Muscle of leg (tissue), 11 donors: Measurements from ENCODE around the gene EXOG. TPM values are rescaled to one million over a fixed set of nuclear protein-coding genes. Genes with fewer than 3 reads are reported as not detected.

ENCODE experiments used
- DNase-seq: peaks from one replicate; pipeline ENCODE4 v3.0.0; 2013
- H3K27ac ChIP-seq: one replicate; pipeline ENCODE4 v1.5.1; 2013; ENCODE audit warnings: mild to moderate bottlenecking, low read length, control low read depth
- H3K27me3 ChIP-seq: one replicate; pipeline ENCODE4 v1.6.1; 2013; ENCODE audit warnings: low read length; ENCODE audit not compliant: control insufficient read depth, insufficient read depth
- H3K36me3 ChIP-seq: one replicate; pipeline ENCODE4 v1.6.1; 2013; ENCODE audit warnings: low read length; ENCODE audit not compliant: control insufficient read depth, insufficient read depth
- H3K4me1 ChIP-seq: one replicate; pipeline ENCODE4 v1.6.1; 2013; ENCODE audit warnings: low read length; ENCODE audit not compliant: control insufficient read depth, insufficient read depth
- H3K4me3 ChIP-seq: one replicate; pipeline ENCODE4 v1.5.1; 2013; ENCODE audit warnings: low read length, control low read depth
- H3K9me3 ChIP-seq: replicated peaks from 2 replicates; pipeline ENCODE4 v1.6.1; 2013; ENCODE audit warnings: low read depth, low read length; ENCODE audit not compliant: control insufficient read depth
- WGBS: methylation state at CpG from one replicate; pipeline ENCODE4 v1.1.5; 2013; ENCODE audit warnings: missing lambda C conversion rate; ENCODE audit not compliant: insufficient coverage; 5-methylcytosine and 5-hydroxymethylcytosine counted together
- polyA plus RNA-seq, 8 donors: library from polyadenylated mRNA; unstranded; fragments of 120-200 nt; gene quantifications; one replicate each; pipeline versions ENCODE4 v1.2.1 to v1.2.3, GENCODE V29; 2013; ENCODE audit warnings: inconsistent platforms in 1 of 8, low replicate concordance in 1 of 8; ENCODE audit not compliant: insufficient read length in 8 of 8, insufficient read depth in 1 of 8
- total RNA-seq: library from RNA; stranded (reverse); fragments of 120-200 nt; gene quantifications from one replicate; pipeline ENCODE4 v1.2.4, GENCODE V29; 2013

EXOG gene
- total and polyA plus RNA-seq, 9 donors, result 11.0 to 24.1 (median 15.6) TPM

DNA sequence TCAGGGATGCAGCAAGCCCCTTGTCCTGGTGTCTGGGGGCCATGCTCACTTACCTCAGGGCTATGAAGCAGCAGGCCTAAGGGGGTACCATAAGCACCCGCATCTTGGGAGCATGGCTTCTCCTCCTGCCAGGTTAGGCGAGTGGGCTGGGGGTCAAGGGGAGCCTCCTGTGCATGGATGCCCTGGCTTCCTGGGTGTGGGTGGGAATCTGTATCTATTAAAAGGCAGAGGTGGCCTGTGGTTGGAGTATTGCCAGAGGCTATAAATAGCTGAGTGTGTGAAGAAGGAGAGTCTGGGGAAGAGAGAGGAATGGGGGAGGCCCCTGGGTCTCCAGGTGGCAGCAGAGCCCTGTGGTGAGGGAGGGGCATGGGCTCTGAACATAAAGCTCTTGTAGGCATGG lies 22.9 kb upstream of the EXOG start:
- Histone ChIP-seq H3K4me1 (peaks cover 38% of the 10 kb centered on the region), H3K36me3 (peaks cover 16% of the 10 kb centered on the region), H3K27me3 (no peaks in the 10 kb centered on the region), H3K27ac (no peak overlapping the region), H3K9me3 (peaks cover 8% of the 10 kb centered on the region), H3K4me3 (no peak overlapping the region)
- WGBS, result 100% methylated on average over 2 of the region's 2 CpGs
- peak; percentile 60 for DNase-seq

DNA sequence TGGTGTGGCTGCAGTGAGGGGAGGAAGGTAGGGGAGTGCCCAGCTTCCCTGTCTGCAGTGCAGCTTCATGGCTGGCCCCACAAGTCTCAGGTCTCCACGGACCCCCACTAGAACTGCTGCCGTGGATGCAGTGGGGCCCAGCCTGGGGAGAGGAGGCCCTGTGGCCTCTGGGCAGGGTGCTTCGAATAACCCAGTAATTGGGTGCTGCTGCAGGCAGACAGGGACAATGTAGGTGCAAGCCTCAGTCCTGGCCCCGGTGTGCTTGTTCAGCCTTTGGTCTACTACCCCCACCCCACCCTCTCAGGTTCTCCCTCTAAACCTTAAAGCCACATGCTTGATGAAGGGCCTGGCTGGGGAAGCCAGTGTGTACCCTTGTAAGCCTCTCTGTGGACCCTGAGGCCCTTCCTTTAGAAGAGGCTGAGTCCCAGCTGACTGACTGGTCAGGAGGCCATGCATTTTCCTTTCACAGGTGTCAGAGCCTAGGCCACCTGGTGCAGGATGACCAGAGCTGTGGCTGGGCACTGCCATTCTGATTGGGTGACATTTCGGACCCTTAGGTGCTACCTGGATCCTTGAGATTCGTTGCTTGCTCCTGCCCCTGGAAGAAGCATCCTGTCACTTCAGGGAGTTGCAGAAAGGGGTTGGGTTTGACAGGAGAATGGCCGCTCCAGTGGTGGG lies 21.1 kb upstream of the EXOG start:
- Histone ChIP-seq H3K27me3 (no peaks in the 10 kb centered on the region), H3K4me3 (no peak overlapping the region), H3K4me1 (peaks cover 38% of the 10 kb centered on the region), H3K36me3 (peaks cover 26% of the 10 kb centered on the region), H3K9me3 (peaks cover 3% of the 10 kb centered on the region), H3K27ac (no peak overlapping the region)
- 97% methylated on average over 4 of the region's 7 CpGs for WGBS
- DNase-seq, result no peak

DNA sequence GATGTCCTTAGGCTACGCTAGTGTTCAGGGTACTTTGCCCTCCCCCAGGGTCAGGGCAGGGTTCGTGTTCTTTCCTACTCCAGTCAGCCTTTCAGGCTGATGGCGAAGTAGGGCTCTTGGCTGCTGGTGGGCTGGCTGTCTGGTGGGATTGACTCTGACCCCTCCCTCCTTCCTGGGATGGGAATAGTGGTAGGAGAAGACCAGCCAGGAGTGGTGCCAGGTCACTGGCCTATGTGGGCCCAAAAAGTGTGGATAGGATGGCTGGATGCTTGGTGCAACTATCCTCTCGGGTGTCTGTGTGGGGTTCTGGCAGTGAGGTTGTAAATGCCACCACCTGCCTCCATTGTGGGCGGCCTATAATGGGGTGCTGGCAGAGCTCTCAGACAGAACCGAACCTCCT lies 20.4 kb upstream of the EXOG start:
- Histone ChIP-seq H3K27ac (no peak overlapping the region), H3K36me3 (peaks cover 32% of the 10 kb centered on the region), H3K9me3 (no peaks in the 10 kb centered on the region), H3K27me3 (no peaks in the 10 kb centered on the region), H3K4me3 (no peak overlapping the region), H3K4me1 (peaks cover 38% of the 10 kb centered on the region)
- WGBS, result 78% methylated on average over 3 of the region's 6 CpGs
- DNase-seq, result no peak

DNA sequence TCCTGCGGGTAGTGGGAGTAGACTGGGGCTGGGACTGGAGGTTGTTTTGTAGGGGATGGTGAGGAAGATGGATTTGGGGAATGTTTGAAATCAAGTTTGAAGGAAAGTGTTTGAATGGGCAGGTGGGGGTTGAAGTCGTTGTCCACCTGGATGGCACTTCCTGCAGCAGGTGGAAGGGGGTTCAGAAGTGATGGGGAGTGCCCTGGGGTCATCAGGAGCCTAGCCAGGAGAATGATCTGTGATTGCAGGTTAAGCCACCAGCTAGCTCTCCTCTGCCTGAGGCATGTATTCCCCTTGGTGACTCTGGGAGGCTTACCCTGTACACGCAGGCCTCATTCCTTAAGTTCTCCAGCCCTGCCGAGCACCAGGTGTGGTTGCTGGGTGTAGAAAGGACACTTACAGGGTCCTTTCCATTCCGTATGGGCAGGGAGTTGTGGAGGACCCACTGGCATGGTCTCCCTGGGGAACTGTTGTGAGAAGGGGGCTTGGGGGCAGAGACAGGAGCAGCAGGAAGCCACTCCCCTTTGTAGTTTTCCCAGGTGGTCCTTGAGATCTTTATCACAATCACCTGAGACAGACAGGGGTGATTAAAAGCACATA lies 19.9 kb upstream of the EXOG start:
- Histone ChIP-seq H3K36me3 (peaks cover 37% of the 10 kb centered on the region), H3K9me3 (no peaks in the 10 kb centered on the region), H3K4me1 (peaks cover 38% of the 10 kb centered on the region), H3K27me3 (no peaks in the 10 kb centered on the region), H3K4me3 (no peak overlapping the region), H3K27ac (no peak overlapping the region)
- DNase-seq, result no peak
- WGBS, result 63% methylated on average over 3 of the region's 5 CpGs

DNA sequence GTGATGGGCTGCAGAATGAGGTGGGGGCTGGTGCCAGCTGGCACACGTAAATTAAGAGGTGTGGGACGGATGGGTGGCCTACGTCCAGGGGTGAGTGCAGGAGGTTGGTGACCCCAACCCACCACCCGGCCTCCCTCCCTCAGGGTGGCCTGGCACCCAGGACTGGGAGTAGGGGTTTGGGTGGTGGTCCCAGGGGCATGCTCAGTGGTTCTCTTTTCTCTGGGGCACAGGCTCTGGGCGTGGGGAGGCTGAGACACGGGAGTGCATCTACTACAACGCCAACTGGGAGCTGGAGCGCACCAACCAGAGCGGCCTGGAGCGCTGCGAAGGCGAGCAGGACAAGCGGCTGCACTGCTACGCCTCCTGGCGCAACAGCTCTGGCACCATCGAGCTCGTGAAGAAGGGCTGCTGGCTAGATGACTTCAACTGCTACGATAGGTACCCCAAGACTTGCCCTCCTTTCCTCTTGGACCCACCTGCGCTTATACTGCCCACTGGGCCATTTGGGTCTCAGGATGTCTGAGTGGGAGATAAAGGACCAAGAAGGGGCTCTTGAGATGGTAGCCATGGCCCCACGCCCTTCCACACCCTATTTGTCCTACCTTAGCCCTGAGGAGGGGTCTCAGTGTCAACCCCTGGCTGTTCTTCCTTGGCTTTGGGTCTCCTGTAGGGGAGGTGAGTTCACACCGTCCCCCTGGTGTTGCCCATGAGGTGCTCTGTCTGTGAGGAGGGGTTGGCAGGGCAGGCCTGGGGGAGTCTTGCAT lies 18.9 kb upstream of the EXOG start:
- H3K4me1 ChIP-seq, result peaks cover 34% of the 10 kb centered on the region
- peaks cover 44% of the 10 kb centered on the region for H3K36me3 ChIP-seq
- no peak overlapping the region for H3K4me3 ChIP-seq
- no peak overlapping the region for H3K27ac ChIP-seq
- no peak for DNase-seq
- H3K9me3 ChIP-seq, result no peaks in the 10 kb centered on the region
- WGBS, result 97% methylated on average over 12 of the region's 21 CpGs
- H3K27me3 ChIP-seq, result no peaks in the 10 kb centered on the region

GRCh38 chr3:38477839-38478450 lies 18.2 kb upstream of the EXOG start:
- Histone ChIP-seq H3K4me1 (peaks cover 27% of the 10 kb centered on the region), H3K27ac (no peak overlapping the region), H3K36me3 (peaks cover 51% of the 10 kb centered on the region), H3K4me3 (no peak overlapping the region), H3K9me3 (no peaks in the 10 kb centered on the region), H3K27me3 (no peaks in the 10 kb centered on the region)
- WGBS, result 87% methylated on average over 14 of the region's 15 CpGs
- DNase-seq, result no peak

DNA sequence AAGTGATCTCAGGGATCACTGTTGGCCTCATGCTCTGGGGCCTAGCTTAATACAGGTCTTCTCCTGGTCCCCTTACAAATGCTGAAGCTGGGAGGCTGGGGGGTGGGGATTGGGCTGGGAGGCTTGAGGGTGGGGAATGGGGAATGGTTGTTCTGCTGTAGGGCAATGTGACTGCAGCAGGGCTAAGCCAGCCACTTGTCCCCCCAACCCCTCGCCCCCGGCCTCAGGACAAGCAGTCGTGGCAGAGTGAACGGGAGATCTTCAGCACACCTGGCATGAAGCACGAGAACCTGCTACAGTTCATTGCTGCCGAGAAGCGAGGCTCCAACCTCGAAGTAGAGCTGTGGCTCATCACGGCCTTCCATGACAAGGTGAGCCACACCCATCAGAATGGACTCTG lies 17.2 kb upstream of the EXOG start:
- Histone ChIP-seq H3K27ac (no peak overlapping the region), H3K4me3 (no peak overlapping the region), H3K27me3 (no peaks in the 10 kb centered on the region), H3K9me3 (no peaks in the 10 kb centered on the region), H3K4me1 (peaks cover 19% of the 10 kb centered on the region), H3K36me3 (peaks cover 59% of the 10 kb centered on the region)
- WGBS, result 85% methylated on average over 9 of the region's 9 CpGs
- no peak for DNase-seq

DNA sequence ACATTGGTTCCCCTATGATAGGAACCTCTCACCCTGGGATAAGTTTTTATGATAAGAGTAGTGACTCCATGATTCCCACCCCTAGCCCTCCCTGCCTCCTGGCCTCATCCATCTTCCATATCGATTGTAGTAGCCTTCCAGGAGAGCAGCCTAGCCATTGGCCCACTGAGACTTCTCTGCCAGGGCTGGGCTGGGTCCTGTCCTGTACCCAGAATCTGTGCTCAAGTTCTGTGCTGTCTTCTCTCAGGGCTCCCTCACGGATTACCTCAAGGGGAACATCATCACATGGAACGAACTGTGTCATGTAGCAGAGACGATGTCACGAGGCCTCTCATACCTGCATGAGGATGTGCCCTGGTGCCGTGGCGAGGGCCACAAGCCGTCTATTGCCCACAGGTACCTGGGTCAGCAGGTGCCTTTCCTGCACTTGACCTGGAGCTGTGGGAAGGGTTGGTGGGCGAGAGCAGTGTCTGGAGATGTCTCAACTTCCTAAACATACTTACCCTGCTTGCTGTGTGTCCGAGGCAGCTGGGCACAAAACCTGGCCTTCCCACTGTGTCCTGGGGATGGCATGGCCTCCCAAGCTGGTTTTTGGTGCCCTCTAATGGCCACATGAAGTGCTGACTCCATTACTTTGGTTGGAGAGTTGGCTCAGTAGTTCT lies 16.6 kb upstream of the EXOG start:
- H3K27ac ChIP-seq, result no peak overlapping the region
- H3K4me3 ChIP-seq, result no peak overlapping the region
- peak; percentile 73 for DNase-seq
- WGBS, result 95% methylated on average over 8 of the region's 10 CpGs
- H3K27me3 ChIP-seq, result no peaks in the 10 kb centered on the region
- peaks cover 64% of the 10 kb centered on the region for H3K36me3 ChIP-seq
- peaks cover 15% of the 10 kb centered on the region for H3K4me1 ChIP-seq
- H3K9me3 ChIP-seq, result no peaks in the 10 kb centered on the region

DNA sequence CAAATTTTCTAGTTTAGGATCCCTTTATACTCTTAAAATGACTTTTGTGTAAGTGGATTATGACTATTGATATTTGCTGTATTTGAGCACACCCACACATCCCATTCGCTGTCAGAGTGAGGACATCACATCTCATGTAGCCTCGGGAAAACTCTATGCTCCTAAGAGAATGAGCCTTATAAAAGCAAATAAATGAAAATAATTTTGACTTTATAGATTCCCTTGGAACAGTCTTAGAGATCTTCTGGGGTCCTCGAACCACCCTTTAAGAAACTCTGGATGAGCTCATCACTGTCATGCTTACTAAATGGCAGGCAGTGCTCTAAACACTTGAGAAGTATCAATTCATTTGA lies 16.1 kb upstream of the EXOG start:
- no peak overlapping the region for H3K27ac ChIP-seq
- 83% methylated on average over 1 of the region's 3 CpGs for WGBS
- peaks cover 64% of the 10 kb centered on the region for H3K36me3 ChIP-seq
- DNase-seq, result no peak
- H3K4me1 ChIP-seq, result peaks cover 11% of the 10 kb centered on the region
- H3K27me3 ChIP-seq, result no peaks in the 10 kb centered on the region
- H3K4me3 ChIP-seq, result no peak overlapping the region
- no peaks in the 10 kb centered on the region for H3K9me3 ChIP-seq

- no peaks in the 10 kb centered on the region for H3K9me3 ChIP-seq
- H3K36me3 ChIP-seq, result peaks cover 64% of the 10 kb centered on the region
- H3K27me3 ChIP-seq, result no peaks in the 10 kb centered on the region
- no peak overlapping the region for H3K27ac ChIP-seq
- DNase-seq, result no peak
- peaks cover 8% of the 10 kb centered on the region for H3K4me1 ChIP-seq
- H3K4me3 ChIP-seq, result no peak overlapping the region
- 100% methylated on average over 2 of the region's 2 CpGs for WGBS
Measured at GRCh38 chr3:38480930-38481329, 15.2 kb upstream of the EXOG start.
